Kidney epithelial cell (primary cell): ENCODE results near the gene TMEM185B. TPM values are rescaled to one million over a fixed set of nuclear protein-coding genes. Genes with fewer than 3 reads are reported as not detected.

ENCODE experiments used
- DNase-seq: peaks from one replicate; pipeline ENCODE4 v3.0.0-alpha.2; 2010; ENCODE audit warnings: low read depth
- H3K27me3 ChIP-seq: 2 replicates; pipeline ENCODE4 v1.6.0; 2011; ENCODE audit warnings: low read length; ENCODE audit not compliant: control insufficient read depth, insufficient read depth
- H3K36me3 ChIP-seq: 2 replicates; pipeline ENCODE4 v1.5.1; 2011; ENCODE audit warnings: low read length; ENCODE audit not compliant: control insufficient read depth, insufficient read depth
- H3K4me3 ChIP-seq: 2 replicates; pipeline ENCODE4 v1.5.1; 2011; ENCODE audit warnings: low read depth, mild to moderate bottlenecking, control low read depth, low read length
- total RNA-seq: library from RNA; depleted of rRNA; stranded (reverse); fragments of >200 nt; gene quantifications from 2 replicates; pipeline ENCODE4 v1.2.3, GENCODE V29; 2015
- TF ChIP-seq, protein P1 (sequence below): IDR thresholded peaks from 2 replicates; pipeline ENCODE4 v1.5.1; 2011; ENCODE audit warnings: mild to moderate bottlenecking, moderate library complexity, low read length, control low read depth, inconsistent platforms; ENCODE audit not compliant: insufficient read depth, poor library complexity, severe bottlenecking

TMEM185B gene
- total RNA-seq, 1 donor from 2014 or later: 45.2 TPM

DNA sequence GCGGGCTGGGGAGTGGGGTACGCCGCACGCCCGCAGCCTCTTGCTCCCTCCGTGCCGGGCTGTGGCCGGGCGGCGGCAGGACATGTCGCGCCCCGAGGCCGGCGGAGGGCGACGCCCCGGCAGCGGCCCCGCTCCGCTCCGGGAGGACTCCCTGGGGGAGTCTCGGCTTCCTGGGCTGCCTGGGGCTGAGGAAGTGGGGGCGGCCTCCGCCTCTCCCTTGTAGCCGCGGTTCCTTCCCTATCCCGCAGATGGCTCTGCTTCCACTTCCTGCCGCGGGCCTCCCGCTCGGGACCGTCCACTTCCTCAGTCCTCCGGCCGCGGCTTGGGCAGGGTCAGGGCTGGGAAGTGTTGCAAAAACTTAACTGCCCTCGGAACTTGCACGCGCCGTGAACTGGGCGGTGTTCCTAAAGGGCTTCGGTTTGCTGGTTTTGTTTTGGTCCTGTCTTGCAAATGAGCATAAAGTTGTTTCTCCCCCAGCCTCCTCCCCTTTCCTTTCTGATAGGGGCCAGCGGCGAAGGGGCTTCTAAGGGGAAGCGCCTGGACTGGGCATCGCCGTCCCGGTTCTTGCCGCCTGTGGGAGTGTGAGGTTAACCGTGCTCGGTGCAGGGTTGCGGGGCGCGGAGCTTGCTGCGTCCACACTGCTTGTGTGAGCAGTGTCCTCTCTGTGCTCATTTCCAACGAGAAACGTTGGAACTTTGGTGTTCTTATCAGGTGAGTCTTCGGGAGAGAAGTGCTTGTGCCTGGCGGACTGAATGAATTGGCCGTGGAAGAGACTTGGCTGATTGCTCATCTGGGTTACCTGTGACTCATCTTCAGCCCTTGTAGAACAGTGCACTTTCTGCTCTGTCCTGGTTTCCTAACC is 30.1 kb upstream of the TMEM185B start:
- peak overlapping the region; percentile 76 for H3K4me3 ChIP-seq
- TF ChIP-seq, protein P1, sequence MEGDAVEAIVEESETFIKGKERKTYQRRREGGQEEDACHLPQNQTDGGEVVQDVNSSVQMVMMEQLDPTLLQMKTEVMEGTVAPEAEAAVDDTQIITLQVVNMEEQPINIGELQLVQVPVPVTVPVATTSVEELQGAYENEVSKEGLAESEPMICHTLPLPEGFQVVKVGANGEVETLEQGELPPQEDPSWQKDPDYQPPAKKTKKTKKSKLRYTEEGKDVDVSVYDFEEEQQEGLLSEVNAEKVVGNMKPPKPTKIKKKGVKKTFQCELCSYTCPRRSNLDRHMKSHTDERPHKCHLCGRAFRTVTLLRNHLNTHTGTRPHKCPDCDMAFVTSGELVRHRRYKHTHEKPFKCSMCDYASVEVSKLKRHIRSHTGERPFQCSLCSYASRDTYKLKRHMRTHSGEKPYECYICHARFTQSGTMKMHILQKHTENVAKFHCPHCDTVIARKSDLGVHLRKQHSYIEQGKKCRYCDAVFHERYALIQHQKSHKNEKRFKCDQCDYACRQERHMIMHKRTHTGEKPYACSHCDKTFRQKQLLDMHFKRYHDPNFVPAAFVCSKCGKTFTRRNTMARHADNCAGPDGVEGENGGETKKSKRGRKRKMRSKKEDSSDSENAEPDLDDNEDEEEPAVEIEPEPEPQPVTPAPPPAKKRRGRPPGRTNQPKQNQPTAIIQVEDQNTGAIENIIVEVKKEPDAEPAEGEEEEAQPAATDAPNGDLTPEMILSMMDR: peak; percentile 46
- H3K27me3 ChIP-seq: no peaks in the 10 kb centered on the region
- H3K36me3 ChIP-seq: no peaks in the 10 kb centered on the region
- peak; percentile 50 for DNase-seq

DNA sequence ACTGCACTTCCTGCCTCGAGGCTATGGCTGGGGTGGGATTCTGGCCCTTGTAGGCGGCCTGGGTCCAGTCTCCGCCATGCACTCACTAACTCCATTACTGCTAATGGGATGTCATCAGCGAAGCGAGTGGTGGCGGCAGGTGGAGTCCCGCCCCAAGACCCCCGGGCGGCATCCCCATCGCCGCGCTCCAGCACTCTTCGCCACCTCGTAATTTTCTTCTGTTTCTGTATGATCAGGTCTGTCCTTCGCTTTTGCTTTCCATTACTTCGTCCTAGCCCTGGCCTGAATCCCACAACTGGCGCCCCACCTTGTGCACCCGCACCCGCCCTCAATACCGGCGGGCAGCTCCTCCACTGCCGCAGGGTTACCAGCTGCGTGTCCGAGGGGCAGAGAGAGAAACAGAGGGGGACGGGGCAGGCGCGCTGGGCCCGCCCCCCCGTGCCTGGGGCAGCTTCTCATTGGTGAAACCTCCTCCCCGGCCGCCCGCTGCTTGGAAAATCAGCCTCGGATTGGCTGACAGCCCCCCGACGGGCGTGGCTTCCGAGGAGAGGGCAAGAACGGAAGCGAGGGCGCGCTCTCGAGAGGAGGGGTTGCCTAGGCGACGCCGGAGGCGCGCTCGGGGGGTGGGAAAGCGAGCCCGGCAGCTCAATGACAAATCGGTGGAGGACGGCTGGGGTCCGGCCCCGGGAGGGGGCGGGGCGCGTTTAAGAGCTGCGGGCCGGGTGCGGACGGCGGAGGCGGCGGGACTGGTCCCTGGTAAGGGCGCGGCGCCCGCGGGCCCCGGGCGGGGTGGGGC is 29.2 kb upstream of the TMEM185B start, which contains the start of gene RALB:
Gene RALB (plus strand): TSS at position 628 of the 796 bp plus-strand sequence. CDS start 25,813 bp downstream, outside the sequence.
- TF ChIP-seq, protein P1: no peak
- DNase-seq: peak; percentile 92
- Histone ChIP-seq H3K27me3 (no peaks in the 10 kb centered on the region), H3K36me3 (no peaks in the 10 kb centered on the region), H3K4me3 (peak within 1 kb of the TSS; percentile 76)

DNA sequence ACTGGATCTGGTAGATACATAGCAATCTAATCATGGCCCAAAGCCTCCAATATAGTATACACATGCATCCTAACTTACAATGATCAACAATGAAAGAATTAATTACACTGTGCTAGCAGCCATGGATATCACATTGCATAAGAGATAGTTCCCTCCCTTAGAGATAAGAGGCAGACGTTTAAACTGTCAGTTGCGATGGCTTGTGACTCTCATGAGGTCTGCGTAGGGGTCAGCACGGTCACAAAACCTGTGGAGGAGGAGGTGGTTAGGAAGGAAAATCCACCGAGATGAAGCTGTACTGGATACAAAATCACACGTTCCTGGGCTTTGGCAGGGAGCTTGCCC is 28.7 kb upstream of the TMEM185B start:
- Histone ChIP-seq H3K4me3 (peak overlapping the region; percentile 76), H3K36me3 (no peaks in the 10 kb centered on the region), H3K27me3 (no peaks in the 10 kb centered on the region)
- no peak for DNase-seq
- TF ChIP-seq, protein P1: no peak

DNA sequence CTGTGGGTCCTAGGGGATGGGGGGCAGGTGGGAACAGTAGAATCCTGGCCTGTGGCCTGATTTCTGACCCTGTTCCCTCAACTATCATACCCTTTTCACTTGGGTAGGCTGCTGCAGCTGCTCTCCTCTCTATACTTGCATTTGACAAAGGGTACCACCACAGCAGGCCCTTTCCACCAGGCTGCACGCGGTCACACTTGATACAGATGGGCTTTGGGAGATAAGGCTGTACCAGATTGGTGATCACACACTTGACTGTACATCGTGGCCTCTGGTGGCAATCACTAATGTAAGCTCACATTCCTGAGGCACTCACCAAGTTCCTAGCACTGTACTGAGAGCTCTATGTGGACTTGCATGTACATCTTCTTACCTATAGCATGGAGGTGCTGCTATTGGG is 27.9 kb upstream of the TMEM185B start:
- TF ChIP-seq, protein P1: no peak
- no peak for DNase-seq
- Histone ChIP-seq H3K36me3 (no peaks in the 10 kb centered on the region), H3K4me3 (no peak overlapping the region), H3K27me3 (no peaks in the 10 kb centered on the region)

DNA sequence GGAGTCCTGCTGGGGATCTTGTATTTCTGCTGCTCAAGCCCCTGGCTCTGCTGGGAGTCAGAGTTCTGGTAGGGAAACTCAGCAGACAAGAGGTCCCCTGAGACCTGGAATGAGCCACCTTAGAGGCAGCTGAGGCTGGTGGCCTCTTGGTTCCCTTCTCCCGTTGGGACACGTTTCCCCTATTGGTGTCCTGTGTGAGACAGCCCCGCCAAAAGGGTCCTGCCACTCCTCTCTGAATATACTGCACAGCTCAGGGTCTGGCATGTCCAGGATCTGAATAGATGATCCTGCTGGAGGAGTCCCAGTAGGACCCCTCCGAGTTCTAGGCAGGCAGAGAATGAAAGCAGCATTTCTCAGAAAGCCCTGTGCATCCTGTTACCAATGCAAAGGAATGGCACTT is 27.4 kb upstream of the TMEM185B start:
- DNase-seq: no peak
- TF ChIP-seq, protein P1: no peak
- H3K27me3 ChIP-seq: no peaks in the 10 kb centered on the region
- H3K4me3 ChIP-seq: no peak overlapping the region
- H3K36me3 ChIP-seq: no peaks in the 10 kb centered on the region
